Psoas muscle (tissue), 8 donors: ENCODE results near the gene LACRT. TPM values are rescaled to one million over a fixed set of nuclear protein-coding genes. Genes with fewer than 3 reads are reported as not detected.
A peak's percentile ranks its signal among the peaks of the same experiment; 100 is the strongest.

Experiments
- ATAC-seq, 4 donors: fragments of 200-7000 bp; cut with Tn5 transposase; one replicate each; pipeline ENCODE4 v1.9.1; 2020; ENCODE audit warnings: moderate library complexity in 3 of 4, mild to moderate bottlenecking in 2 of 4
- DNase-seq, 2 donors: peaks; one replicate each; pipeline ENCODE4 v3.0.0-alpha.2; 2020
- H3K27ac ChIP-seq: fragments of 200-600 bp; one replicate; pipeline ENCODE4 v1.8.0; 2022
- H3K27me3 ChIP-seq, 3 donors: fragments of 200-600 bp in 1 of 3; one replicate each; pipeline versions ENCODE4 v1.6.1 to v1.8.0; 2013 to 2022; ENCODE audit warnings: low read length in 2 of 3, mild to moderate bottlenecking in 2 of 3, moderate library complexity in 1 of 3; ENCODE audit not compliant: insufficient read depth in 3 of 3
- H3K36me3 ChIP-seq, 2 donors: fragments of 200-600 bp in 1 of 2; one replicate each; pipeline versions ENCODE4 v1.6.1 to v1.8.0; 2013 to 2022; ENCODE audit warnings: low read depth in 1 of 2, mild to moderate bottlenecking in 1 of 2, moderate library complexity in 1 of 2; ENCODE audit not compliant: insufficient read depth in 1 of 2
- H3K4me1 ChIP-seq: fragments of 200-600 bp; one replicate; pipeline ENCODE4 v1.8.0; 2022
- H3K4me3 ChIP-seq: fragments of 200-600 bp; one replicate; pipeline ENCODE4 v1.8.0; 2022; ENCODE audit warnings: mild to moderate bottlenecking
- H3K9me3 ChIP-seq: fragments of 200-600 bp; one replicate; pipeline ENCODE4 v1.8.0; 2022
- WGBS, 3 donors: extraction: QIAGEN DNeasy Blood & Tissue Kit; methylation state at CpG; one replicate each; pipeline versions ENCODE4 v1.1.6 to v1.1.7; 2013; 5-methylcytosine and 5-hydroxymethylcytosine counted together
- intact Hi-C, 2 donors: fragments of 100-400 bp; cut with DNase I; formaldehyde crosslinking; loops; one replicate each; pipeline versions ENCODE4 v1.11.0 to v1.14.2; 2022
- polyA plus RNA-seq, 3 donors: library from polyadenylated mRNA; stranded (reverse); fragments of 200-250 nt; gene quantifications; one replicate each; pipeline ENCODE4 v1.2.3, GENCODE V29; 2013
- total RNA-seq, 4 donors: library from RNA; stranded (reverse); fragmentation: NEBNext Ultra II Directional in 2 of 4; extraction: Animal tissue kit (Norgen Biotek cat#: 25700) in 2 of 4; gene quantifications; one replicate each; pipeline versions ENCODE4 v1.2.1 to v1.2.4, GENCODE V29; 2021 to 2023
- TF ChIP-seq, protein P1 (sequence below): fragments of 200-600 bp; IDR thresholded peaks from one replicate; pipeline ENCODE4 v1.8.0; 2022; ENCODE audit warnings: antibody characterized with exemption
- donor health status: healthy with polysubstance abuse.
- donor health status: DM: no; HTN: no; CAD: no; lungs with moderate emphysema.
- donor health status: Bipolar disorder and iron deficiency.
- donor health status: healthy.
- donor health status: DM: yes; HTN: yes; CAD: no.
- donor health status: DM: no; HTN: no; CAD: no.
- donor health status: DM: no; HTN: no; CAD: no.
- donor health status: DM: yes; HTN: yes; CAD: no.

Gene LACRT
- total and polyA plus RNA-seq, 7 donors, result not detected

DNA sequence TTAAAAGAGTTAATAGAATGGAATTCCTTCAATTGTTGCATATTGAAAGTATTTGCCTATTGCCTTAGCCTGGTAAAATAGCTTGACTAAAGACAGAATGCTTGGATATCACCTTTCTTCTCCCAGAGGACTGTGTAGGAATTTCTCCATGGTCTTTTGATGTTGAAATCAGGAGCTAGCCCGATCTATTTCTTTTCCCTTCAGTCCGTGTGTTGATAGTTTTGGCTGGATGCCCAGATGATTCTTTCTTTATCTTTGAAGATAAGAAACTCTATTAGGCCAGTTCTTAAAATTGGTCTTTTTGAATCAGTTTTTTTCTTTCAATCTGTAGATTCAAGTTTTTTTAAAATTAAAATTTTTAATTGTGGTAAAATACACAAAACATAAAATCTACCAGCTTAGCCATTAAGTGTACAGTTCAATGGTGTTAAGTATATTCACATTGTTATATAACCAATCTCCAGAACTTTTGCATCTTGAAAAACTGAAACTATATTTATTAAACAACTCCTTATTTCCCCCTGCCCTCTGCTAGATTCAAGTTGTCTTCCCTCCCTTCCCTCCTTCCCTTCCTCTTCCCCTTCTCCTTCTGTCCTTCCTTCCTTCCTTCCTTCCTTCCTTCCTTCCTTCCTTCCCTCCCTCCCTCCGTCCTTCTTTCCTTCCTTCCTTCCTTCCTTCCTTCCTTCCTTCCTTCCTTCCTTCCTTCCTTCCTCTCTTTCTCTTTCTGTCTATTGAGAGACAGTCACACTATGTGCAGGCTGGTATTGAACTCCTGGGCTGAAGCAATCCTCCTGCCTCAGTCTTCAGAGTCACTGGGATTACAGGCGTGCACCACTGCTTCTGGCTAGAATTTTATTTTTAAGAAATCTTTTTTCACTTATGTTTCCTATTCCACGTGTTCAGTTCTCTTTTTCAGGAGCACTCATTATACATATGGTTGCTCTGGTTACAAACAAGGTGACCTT lies 10.1 kb downstream of the LACRT start:
- no peak overlapping the region for H3K27ac ChIP-seq
- no peak for DNase-seq
- no peaks in the 10 kb centered on the region for H3K9me3 ChIP-seq
- peaks cover 0 to 17% (median 0%) of the 10 kb centered on the region in 3 donors for H3K27me3 ChIP-seq
- 41 to 46% (median 45%) methylated on average over 5 of the region's 5 CpGs for WGBS, 3 donors
- H3K4me3 ChIP-seq, result no peak overlapping the region
- H3K36me3 ChIP-seq, result no peaks in the 10 kb centered on the region
- ATAC-seq, result no peak
- intact Hi-C loops, result loop anchor here in 1 of 2 donors (1.0 kb wide), 1 partner anchor 47 kb away; no protein-coding TSS in a partner anchor
- H3K4me1 ChIP-seq, result peaks cover 4% of the 10 kb centered on the region
- TF ChIP-seq, protein P1, sequence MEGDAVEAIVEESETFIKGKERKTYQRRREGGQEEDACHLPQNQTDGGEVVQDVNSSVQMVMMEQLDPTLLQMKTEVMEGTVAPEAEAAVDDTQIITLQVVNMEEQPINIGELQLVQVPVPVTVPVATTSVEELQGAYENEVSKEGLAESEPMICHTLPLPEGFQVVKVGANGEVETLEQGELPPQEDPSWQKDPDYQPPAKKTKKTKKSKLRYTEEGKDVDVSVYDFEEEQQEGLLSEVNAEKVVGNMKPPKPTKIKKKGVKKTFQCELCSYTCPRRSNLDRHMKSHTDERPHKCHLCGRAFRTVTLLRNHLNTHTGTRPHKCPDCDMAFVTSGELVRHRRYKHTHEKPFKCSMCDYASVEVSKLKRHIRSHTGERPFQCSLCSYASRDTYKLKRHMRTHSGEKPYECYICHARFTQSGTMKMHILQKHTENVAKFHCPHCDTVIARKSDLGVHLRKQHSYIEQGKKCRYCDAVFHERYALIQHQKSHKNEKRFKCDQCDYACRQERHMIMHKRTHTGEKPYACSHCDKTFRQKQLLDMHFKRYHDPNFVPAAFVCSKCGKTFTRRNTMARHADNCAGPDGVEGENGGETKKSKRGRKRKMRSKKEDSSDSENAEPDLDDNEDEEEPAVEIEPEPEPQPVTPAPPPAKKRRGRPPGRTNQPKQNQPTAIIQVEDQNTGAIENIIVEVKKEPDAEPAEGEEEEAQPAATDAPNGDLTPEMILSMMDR, result no peak

DNA sequence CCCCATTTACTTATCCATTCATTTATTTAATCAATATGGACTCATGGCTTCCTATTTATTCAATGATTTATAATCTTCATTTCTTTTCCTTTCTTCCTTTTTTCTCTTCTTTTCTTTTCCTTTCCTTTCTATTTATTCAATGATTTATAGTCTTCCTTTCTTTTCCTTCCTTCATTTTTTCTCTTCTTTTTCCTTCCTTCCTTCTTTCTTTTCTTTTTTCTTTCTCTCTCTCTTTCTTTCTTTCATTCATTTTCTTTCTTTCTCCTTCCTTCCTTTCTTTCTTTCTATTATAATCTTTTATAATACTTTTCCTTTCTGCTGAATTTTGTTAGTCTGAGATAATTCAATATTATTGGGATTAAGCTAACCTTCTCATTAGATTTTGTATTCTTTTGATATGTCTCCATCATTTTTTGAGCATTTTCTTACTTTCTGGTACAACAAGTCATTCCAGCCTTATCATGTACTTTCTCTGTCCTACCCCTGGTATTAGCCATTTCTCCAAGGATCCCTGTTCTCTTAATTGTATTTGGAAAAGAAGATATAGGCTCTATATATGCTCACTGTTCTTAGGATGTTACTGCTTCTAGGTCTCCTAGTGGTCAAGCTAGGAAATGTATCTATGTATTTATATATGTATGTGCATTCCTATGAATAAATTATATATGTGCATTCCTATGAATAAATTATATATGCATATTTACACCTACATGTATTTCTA lies 12.1 kb downstream of the LACRT start:
- no peak for ATAC-seq
- Histone ChIP-seq H3K27ac (no peak overlapping the region), H3K27me3 (peaks cover 0 to 17% (median 0%) of the 10 kb centered on the region in 3 donors), H3K36me3 (no peaks in the 10 kb centered on the region), H3K4me1 (peaks cover 4% of the 10 kb centered on the region), H3K9me3 (no peaks in the 10 kb centered on the region), H3K4me3 (no peak overlapping the region)
- intact Hi-C loops, result no loop called here
- no peak for DNase-seq
- TF ChIP-seq, protein P1, result peak; percentile 15

DNA sequence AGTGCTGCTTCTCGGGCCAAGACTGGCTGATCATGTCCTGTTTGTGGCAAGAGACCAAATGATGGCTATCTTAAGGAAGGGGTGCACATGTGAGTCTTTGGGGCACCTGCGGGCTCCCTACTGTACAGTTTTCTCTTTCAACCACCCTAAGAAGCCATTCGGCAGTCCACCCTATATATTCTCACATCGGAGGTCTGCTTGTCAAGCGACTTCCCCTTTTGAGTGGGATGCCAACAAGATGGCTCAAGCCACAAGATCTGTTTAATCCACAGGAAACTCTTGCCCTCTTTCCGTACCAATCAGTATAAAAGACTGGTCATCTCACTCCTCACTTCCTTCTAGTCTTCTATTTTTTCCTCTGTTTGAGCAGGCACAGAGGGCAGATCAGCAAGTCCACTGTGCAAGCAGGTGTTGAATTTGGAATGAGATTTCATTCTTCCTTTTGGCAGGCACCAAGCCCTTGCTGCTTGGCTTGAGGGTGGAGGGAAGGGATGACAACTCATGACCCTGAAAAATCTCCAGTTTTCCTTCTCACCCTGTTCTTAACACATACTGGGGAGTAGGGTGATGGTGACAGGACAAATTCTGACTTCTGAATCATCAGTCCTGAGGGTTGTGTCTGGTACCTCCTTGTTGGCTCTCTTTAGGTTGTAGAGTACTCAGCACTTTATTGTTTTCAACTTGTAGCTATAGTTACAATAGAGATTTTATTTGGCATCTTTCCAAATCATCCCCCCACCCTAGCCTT lies 17.6 kb downstream of the LACRT start:
- WGBS, 3 donors, result 71 to 83% (median 75%) methylated on average over 6 of the region's 6 CpGs
- intact Hi-C loops, result no loop called here
- Histone ChIP-seq H3K4me3 (no peak overlapping the region), H3K27me3 (peaks cover 0 to 3% (median 0%) of the 10 kb centered on the region in 3 donors), H3K9me3 (no peaks in the 10 kb centered on the region), H3K4me1 (no peaks in the 10 kb centered on the region), H3K27ac (no peak overlapping the region), H3K36me3 (no peaks in the 10 kb centered on the region)
- ATAC-seq (no peak), DNase-seq (no peak)
- TF ChIP-seq, protein P1, result no peak

DNA sequence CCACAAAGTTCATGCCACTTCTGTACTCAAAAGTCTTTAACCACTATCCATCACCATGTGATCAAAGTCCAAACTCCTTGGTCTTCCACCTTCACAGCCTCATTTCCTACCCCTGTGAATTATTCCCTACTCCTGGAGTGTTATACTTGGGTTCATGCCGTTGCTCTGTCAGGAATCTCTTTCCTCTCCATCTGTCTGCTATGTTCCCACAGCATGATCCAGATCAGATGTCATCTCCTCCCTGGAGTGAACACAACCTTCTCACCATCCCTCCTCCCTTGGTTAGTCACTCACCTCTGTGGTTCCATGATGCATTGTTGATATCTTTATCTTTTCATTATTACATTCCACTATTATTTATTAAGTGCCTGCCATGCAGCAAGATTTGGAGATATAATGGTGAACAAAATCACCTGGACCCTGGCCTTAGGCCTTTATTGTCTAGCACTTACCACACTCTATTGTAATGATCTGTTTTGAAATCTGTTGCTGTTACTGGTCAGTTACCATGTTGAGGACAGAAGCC lies 22.4 kb downstream of the LACRT start:
- no peaks in the 10 kb centered on the region for H3K36me3 ChIP-seq
- 11 to 48% (median 35%) methylated on average over 1 of the region's 1 CpG for WGBS, 3 donors
- peaks cover 0 to 3% (median 0%) of the 10 kb centered on the region in 3 donors for H3K27me3 ChIP-seq
- no peaks in the 10 kb centered on the region for H3K9me3 ChIP-seq
- DNase-seq, result no peak
- H3K4me3 ChIP-seq, result no peak overlapping the region
- H3K4me1 ChIP-seq, result no peaks in the 10 kb centered on the region
- TF ChIP-seq, protein P1, result no peak
- intact Hi-C loops, result no loop called here
- peak in 2 of 4 donors; percentile 47 to 49 for ATAC-seq
- no peak overlapping the region for H3K27ac ChIP-seq
